IMR-90 (cell line): Measurements from ENCODE around the gene VAMP4. TPM values are rescaled to one million over a fixed set of nuclear protein-coding genes. Genes with fewer than 3 reads are reported as not detected.

Source experiments
- ATAC-seq: fragments of 200-7000 bp; cut with Tn5 transposase; 2 replicates; pipeline ENCODE4 v1.9.1; 2020; ENCODE audit warnings: low read depth, mild to moderate bottlenecking, moderate library complexity
- BruUV-seq: library from RNA; stranded (reverse); fragments of 400-500 nt; replicated peaks from 2 replicates; lab custom pipeline; 2021; lab: Mats Ljungman, UMichigan
- CTCF ChIA-PET: fragments of 300-600 bp; formaldehyde crosslinking; extraction: SDS; loops from one replicate; lab custom pipeline; 2021; ENCODE audit warnings: antibody characterized with exemption; lab: Yijun Ruan, JAX
- POLR2A ChIA-PET: fragments of 300-600 bp; sonication (Branson Sonifier 250); formaldehyde crosslinking; loops from one replicate; lab custom pipeline; 2022; ENCODE audit warnings: antibody characterized with exemption; ENCODE audit not compliant: unreplicated experiment; lab: Charles Lee
- DNase-seq: peaks from one replicate; pipeline ENCODE4 v3.0.0; 2013
- H2AFZ ChIP-seq: replicated peaks from 2 replicates; pipeline ENCODE3; 2013; ENCODE audit warnings: low read length, mild to moderate bottlenecking; ENCODE audit not compliant: poor library complexity
- H2AK5ac ChIP-seq: 2 replicates; pipeline ENCODE4 v1.6.1; 2013; ENCODE audit warnings: low read depth, low read length, inconsistent platforms
- H2AK9ac ChIP-seq: replicated peaks from 2 replicates; pipeline ENCODE3; 2013; ENCODE audit warnings: mild to moderate bottlenecking, low read depth, low read length, moderate library complexity; ENCODE audit not compliant: poor library complexity
- H2BK120ac ChIP-seq: 2 replicates; pipeline ENCODE4 v1.6.1; 2013; ENCODE audit warnings: low read depth, low read length, inconsistent platforms
- H2BK15ac ChIP-seq: 3 replicates; pipeline ENCODE4 v1.6.1; 2013; ENCODE audit warnings: low read depth, low read length, inconsistent platforms
- H2BK20ac ChIP-seq: 2 replicates; pipeline ENCODE4 v1.6.1; 2013; ENCODE audit warnings: low read depth, mild to moderate bottlenecking, inconsistent platforms, low read length, moderate library complexity
- H2BK5ac ChIP-seq: 2 replicates; pipeline ENCODE4 v1.6.1; 2013; ENCODE audit warnings: mild to moderate bottlenecking, low read depth, low read length, inconsistent platforms; ENCODE audit not compliant: poor library complexity, severe bottlenecking
- H3K14ac ChIP-seq: replicated peaks from 2 replicates; pipeline ENCODE4 v1.6.1; 2013; ENCODE audit warnings: low read depth, low read length, inconsistent platforms
- H3K18ac ChIP-seq: 2 replicates; pipeline ENCODE4 v1.6.1; 2013; ENCODE audit warnings: low read depth, low read length, control low read depth
- H3K23ac ChIP-seq: 2 replicates; pipeline ENCODE4 v1.6.1; 2013; ENCODE audit warnings: low read depth, low read length, inconsistent platforms
- H3K27ac ChIP-seq: 2 replicates; pipeline ENCODE4 v1.5.1; 2013; ENCODE audit warnings: mild to moderate bottlenecking, control low read depth, low read length; ENCODE audit not compliant: insufficient read depth
- H3K27me3 ChIP-seq: 2 replicates; pipeline ENCODE4 v1.6.1; 2013; ENCODE audit warnings: low read length; ENCODE audit not compliant: control insufficient read depth, insufficient read depth
- H3K36me3 ChIP-seq: 2 replicates; pipeline ENCODE4 v1.6.1; 2013; ENCODE audit warnings: low read length, mixed read lengths; ENCODE audit not compliant: control insufficient read depth, insufficient read depth
- H3K4ac ChIP-seq: 2 replicates; pipeline ENCODE4 v1.6.1; 2013; ENCODE audit warnings: low read depth, low read length, inconsistent platforms
- H3K4me1 ChIP-seq: 2 replicates; pipeline ENCODE4 v1.6.1; 2013; ENCODE audit warnings: low read length, mixed read lengths; ENCODE audit not compliant: control insufficient read depth, insufficient read depth
- H3K4me2 ChIP-seq: 2 replicates; pipeline ENCODE4 v1.6.1; 2013; ENCODE audit warnings: low read depth, mild to moderate bottlenecking, control low read depth, low read length, moderate library complexity
- H3K4me3 ChIP-seq: 2 replicates; pipeline ENCODE4 v1.5.1; 2013; ENCODE audit warnings: low read depth, mild to moderate bottlenecking, control low read depth, low read length, moderate library complexity; ENCODE audit not compliant: insufficient read depth
- H3K56ac ChIP-seq: 2 replicates; pipeline ENCODE4 v1.6.1; 2013; ENCODE audit warnings: low read length, inconsistent platforms; ENCODE audit not compliant: insufficient read depth; ENCODE audit errors: extremely low read depth
- H3K79me1 ChIP-seq, 2 experiments: 2 replicates each; pipeline ENCODE4 v1.6.1; 2013; ENCODE audit warnings: low read length in 2 of 2, inconsistent platforms in 1 of 2, low read depth in 1 of 2
- H3K9ac ChIP-seq: 2 replicates; pipeline ENCODE4 v1.6.1; 2013; ENCODE audit warnings: low read depth, low read length, control low read depth
- H3K9me1 ChIP-seq: 2 replicates; pipeline ENCODE4 v1.6.1; 2013; ENCODE audit warnings: low read length, inconsistent platforms; ENCODE audit not compliant: insufficient read depth
- H3K9me3 ChIP-seq: 2 replicates; pipeline ENCODE4 v1.6.1; 2013; ENCODE audit warnings: low read length; ENCODE audit not compliant: control insufficient read depth, insufficient read depth
- H4K20me1 ChIP-seq: 2 replicates; pipeline ENCODE4 v1.6.1; 2013; ENCODE audit warnings: low read length, inconsistent platforms; ENCODE audit not compliant: insufficient read depth
- H4K5ac ChIP-seq: 2 replicates; pipeline ENCODE4 v1.6.1; 2013; ENCODE audit warnings: mild to moderate bottlenecking, low read depth, low read length, control low read depth
- H4K8ac ChIP-seq, 2 experiments: 2 replicates each; pipeline ENCODE4 v1.6.1; 2013; ENCODE audit warnings: low read depth in 2 of 2, low read length in 2 of 2, control low read depth in 1 of 2, inconsistent platforms in 1 of 2
- H4K91ac ChIP-seq: 2 replicates; pipeline ENCODE4 v1.6.1; 2013; ENCODE audit warnings: low read depth, low read length, inconsistent platforms; ENCODE audit not compliant: insufficient read depth
- CHD1 ChIP-seq: IDR thresholded peaks from 2 replicates; pipeline ENCODE4 v1.6.1; 2012; ENCODE audit warnings: low read depth, low read length, improper control_type of control experiment
- CTCF ChIP-seq: conservative IDR thresholded peaks from 2 replicates; pipeline ENCODE4 v1.5.1; 2012; ENCODE audit warnings: mild to moderate bottlenecking, low read depth, low read length, improper control_type of control experiment
- ELK1 ChIP-seq: fragments of 150-350 bp; IDR thresholded peaks from 2 replicates; pipeline ENCODE4 v1.6.1; 2016; ENCODE audit warnings: low read depth, mild to moderate bottlenecking, low read length, moderate library complexity, borderline replicate concordance
- FOS ChIP-seq: fragments of 150-350 bp; IDR thresholded peaks from 2 replicates; pipeline ENCODE4 v1.6.1; 2016; ENCODE audit warnings: low read depth, low read length
- MXI1 ChIP-seq: IDR thresholded peaks from 2 replicates; pipeline ENCODE4 v1.6.1; 2012; ENCODE audit warnings: low read depth, mild to moderate bottlenecking, low read length, moderate library complexity, borderline replicate concordance
- NFE2L2 ChIP-seq: fragments of 150-350 bp; IDR thresholded peaks from 2 replicates; pipeline ENCODE4 v1.6.1; 2016; ENCODE audit warnings: low read depth, mild to moderate bottlenecking, low read length
- RAD21 ChIP-seq: IDR thresholded peaks from 2 replicates; pipeline ENCODE4 v1.6.1; 2012; ENCODE audit warnings: low read length, improper control_type of control experiment
- RCOR1 ChIP-seq: IDR thresholded peaks from 2 replicates; pipeline ENCODE4 v1.6.1; 2012; ENCODE audit warnings: mild to moderate bottlenecking, low read length, improper control_type of control experiment; ENCODE audit not compliant: insufficient replicate concordance
- SMC3 ChIP-seq: fragments of 150-350 bp; IDR thresholded peaks from 2 replicates; pipeline ENCODE4 v1.6.1; 2016; ENCODE audit warnings: low read depth, mild to moderate bottlenecking, antibody characterized with exemption, low read length, moderate library complexity
- USF2 ChIP-seq: fragments of 150-350 bp; IDR thresholded peaks from 2 replicates; pipeline ENCODE4 v1.6.1; 2017; ENCODE audit warnings: mild to moderate bottlenecking, antibody characterized with exemption, low read length, low read depth
- WGBS, 2 experiments: methylation state at CpG; one replicate each; pipeline versions ENCODE4 v1.1.5 to v1.1.7; 2013; ENCODE audit warnings: missing lambda C conversion rate in 2 of 2; ENCODE audit not compliant: insufficient read length in 1 of 2; ENCODE audit errors: extremely low coverage in 2 of 2; 5-methylcytosine and 5-hydroxymethylcytosine counted together
- dilution Hi-C: fragments of 300-500 bp; cut with HindIII; formaldehyde crosslinking; loops from one replicate; pipeline ENCODE4 v1.14.3; 2018; ENCODE audit warnings: low sequenced_read_pairs; ENCODE audit not compliant: unreplicated experiment
- in situ Hi-C: fragments of 300-500 bp; cut with MboI; formaldehyde crosslinking; loops from 3 replicates; pipeline ENCODE4 v1.14.3; 2019; ENCODE audit warnings: low sequenced_read_pairs, inconsistent platforms, mixed read lengths
- intact Hi-C: fragments of 100-400 bp; cut with micrococcal nuclease; formaldehyde crosslinking; loops from 2 replicates; pipeline ENCODE4 v1.10.0; 2022
- polyA plus RNA-seq, 3 experiments: library from polyadenylated mRNA; depleted of rRNA; stranded (reverse); fragments of >200 nt; gene quantifications; 2 replicates each; pipeline ENCODE4 v1.2.3, GENCODE V29; 2012; ENCODE audit warnings: low replicate concordance in 1 of 3
- total RNA-seq: library from RNA; depleted of rRNA; stranded (reverse); fragments of >200 nt; gene quantifications from 2 replicates; pipeline ENCODE4 v1.2.3, GENCODE V29; 2012

VAMP4 gene
- total and polyA plus RNA-seq, 2 of the 4 experiments (the other 2 are of a cell fraction): 3.4 to 5.4 TPM

GRCh38 chr1:171783816-171784530 is 42.1 kb upstream of the VAMP4 start:
- no peak overlapping the region for H4K5ac ChIP-seq
- H2BK5ac ChIP-seq: no peak overlapping the region
- dilution Hi-C loops (no loop called here), intact Hi-C loops (loop anchor here (5.0 kb wide), 1 partner anchor 137 kb away; no protein-coding TSS in a partner anchor), in situ Hi-C loops (no loop called here)
- TF ChIP-seq CTCF: no peak
- no peak for TF ChIP-seq USF2
- TF ChIP-seq MXI1: no peak
- no peak for TF ChIP-seq ELK1
- no peak for TF ChIP-seq NFE2L2
- no peak for TF ChIP-seq SMC3
- no peak for TF ChIP-seq FOS
- no peak for TF ChIP-seq RAD21
- TF ChIP-seq RCOR1: no peak
- TF ChIP-seq CHD1: no peak
- H3K79me1 ChIP-seq: peaks cover 26 to 53% of the 10 kb centered on the region in 2 experiments
- H3K9me1 ChIP-seq: peaks cover 6% of the 10 kb centered on the region; the same call in 1 of the 2 replicates
- CTCF ChIA-PET: interaction anchor here (0.6 kb wide), 1 partner anchor 555 kb away, joined by 3 read pairs; no protein-coding TSS in a partner anchor
- H4K20me1 ChIP-seq: no peaks in the 10 kb centered on the region
- no peak for ATAC-seq
- H2AK5ac ChIP-seq: no peak overlapping the region
- H3K18ac ChIP-seq: no peak overlapping the region
- H2BK120ac ChIP-seq: no peak overlapping the region
- H3K4ac ChIP-seq: no peak overlapping the region
- peaks cover 2% of the 10 kb centered on the region; the same call in 1 of the 2 replicates for H3K4me1 ChIP-seq
- H2BK15ac ChIP-seq: no peak overlapping the region
- H3K14ac ChIP-seq: no peak overlapping the region
- POLR2A ChIA-PET: no interaction called here
- no peak overlapping the region for H4K8ac ChIP-seq
- no peak overlapping the region for H3K9ac ChIP-seq
- no peak overlapping the region for H2AFZ ChIP-seq
- H3K4me3 ChIP-seq: no peak overlapping the region
- no peak overlapping the region for H2BK20ac ChIP-seq
- H3K4me2 ChIP-seq: no peak overlapping the region
- peaks cover 35% of the 10 kb centered on the region for H3K36me3 ChIP-seq
- 95% methylated on average over 13 of the region's 25 CpGs; no CpG with 5 or more reads in 1 of the 2 experiments for WGBS, 2 experiments
- H3K27me3 ChIP-seq: no peaks in the 10 kb centered on the region
- H2AK9ac ChIP-seq: peak overlapping the region; percentile 48
- no peaks in the 10 kb centered on the region for H3K9me3 ChIP-seq
- no peak for DNase-seq
- no peak overlapping the region for H4K91ac ChIP-seq
- no TSS peak for BruUV-seq
- H3K23ac ChIP-seq: no peak overlapping the region
- no peak overlapping the region for H3K27ac ChIP-seq
- no peak overlapping the region for H3K56ac ChIP-seq
